OCI-LY7 (cell line): ENCODE results near the gene MS4A15.

Experiments used
- EZH2phosphoT487 ChIP-seq: fragments of 200-600 bp; sonication (generic); IDR thresholded peaks from 2 replicates; pipeline ENCODE4 v1.6.1; 2018; ENCODE audit warnings: low read depth, borderline replicate concordance, mild to moderate bottlenecking, mixed run types, antibody characterized with exemption, low read length, moderate library complexity, mixed read lengths
- TF ChIP-seq, protein P1 (sequence below): fragments of 200-600 bp; sonication (generic); conservative IDR thresholded peaks from 2 replicates; pipeline ENCODE4 v1.5.1; 2014; ENCODE audit warnings: mild to moderate bottlenecking, antibody characterized with exemption, low read length, moderate library complexity, mixed read lengths

DNA sequence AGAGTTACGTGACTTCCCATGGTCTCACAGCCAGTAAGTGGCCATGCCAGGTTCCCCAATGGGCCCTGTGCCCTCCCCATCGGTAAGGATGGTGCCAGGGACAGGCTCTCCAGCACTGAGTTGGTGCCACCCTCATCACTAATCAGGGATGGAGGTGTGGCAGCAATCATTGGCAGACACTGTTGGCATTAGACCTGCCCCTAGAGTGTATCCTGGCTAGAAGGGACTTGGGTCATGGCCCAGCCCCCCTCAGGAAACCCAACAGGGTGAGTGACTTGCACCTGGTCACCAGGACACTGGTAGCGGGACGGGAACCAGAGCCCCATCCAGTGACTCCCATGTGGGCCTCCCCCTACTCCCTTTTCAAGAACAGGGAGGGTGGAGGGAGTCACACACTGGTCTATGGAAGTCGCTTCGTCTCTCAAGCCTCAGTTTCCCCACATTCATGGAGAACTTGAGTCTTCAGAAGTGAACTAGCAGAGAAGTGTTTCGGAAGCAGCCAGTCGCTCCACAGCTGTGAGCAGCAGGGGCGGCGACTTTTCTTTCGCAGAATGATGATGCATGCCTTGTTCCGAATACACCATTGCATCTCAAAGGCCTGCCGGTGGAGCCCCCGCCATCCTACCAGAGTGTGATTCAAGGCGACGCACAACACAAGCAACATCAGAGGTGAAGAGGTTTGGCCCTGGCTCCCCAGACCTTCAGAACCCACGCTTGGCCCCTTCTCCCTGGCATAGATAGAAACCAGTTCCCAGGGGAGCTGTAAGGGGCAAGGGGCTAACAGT is 41.4 kb downstream of the MS4A15 start:
- TF ChIP-seq, protein P1, sequence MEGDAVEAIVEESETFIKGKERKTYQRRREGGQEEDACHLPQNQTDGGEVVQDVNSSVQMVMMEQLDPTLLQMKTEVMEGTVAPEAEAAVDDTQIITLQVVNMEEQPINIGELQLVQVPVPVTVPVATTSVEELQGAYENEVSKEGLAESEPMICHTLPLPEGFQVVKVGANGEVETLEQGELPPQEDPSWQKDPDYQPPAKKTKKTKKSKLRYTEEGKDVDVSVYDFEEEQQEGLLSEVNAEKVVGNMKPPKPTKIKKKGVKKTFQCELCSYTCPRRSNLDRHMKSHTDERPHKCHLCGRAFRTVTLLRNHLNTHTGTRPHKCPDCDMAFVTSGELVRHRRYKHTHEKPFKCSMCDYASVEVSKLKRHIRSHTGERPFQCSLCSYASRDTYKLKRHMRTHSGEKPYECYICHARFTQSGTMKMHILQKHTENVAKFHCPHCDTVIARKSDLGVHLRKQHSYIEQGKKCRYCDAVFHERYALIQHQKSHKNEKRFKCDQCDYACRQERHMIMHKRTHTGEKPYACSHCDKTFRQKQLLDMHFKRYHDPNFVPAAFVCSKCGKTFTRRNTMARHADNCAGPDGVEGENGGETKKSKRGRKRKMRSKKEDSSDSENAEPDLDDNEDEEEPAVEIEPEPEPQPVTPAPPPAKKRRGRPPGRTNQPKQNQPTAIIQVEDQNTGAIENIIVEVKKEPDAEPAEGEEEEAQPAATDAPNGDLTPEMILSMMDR: no peak
- no peak for TF ChIP-seq EZH2phosphoT487
